ENCODE data around the gene MYH11. TPM values are rescaled to one million over a fixed set of nuclear protein-coding genes. Genes with fewer than 3 reads are reported as not detected.

Gene MYH11
- polyA plus RNA-seq, 3 donors = 0.06 TPM; not detected in 2

- no CpG with 5 or more reads among the region's 4 CpGs for WGBS (ENCODE audit: insufficient coverage)
- intact Hi-C loops (cut with micrococcal nuclease) = loop anchor here in 1 of 2 donors (5.0 kb wide), 1 partner anchor 359 kb away; no protein-coding TSS in a partner anchor
These were observed 88.6 kb downstream of the MYH11 start for GRCh38 chr16:15768201-15768600.

GRCh38 chr16:15766918-15767317 lies 89.9 kb downstream of the MYH11 start:
- Histone ChIP-seq H3K79me2 (ENCODE audit: insufficient read depth, low read length) (no peaks in the 10 kb centered on the region), H4K20me1 (ENCODE audit: insufficient read depth, low read length) (no peaks in the 10 kb centered on the region), H3K27ac (ENCODE audit: low read depth in 1 of 2, low read length in 2 of 2) (no peak overlapping the region), H3K9ac (ENCODE audit: insufficient read depth, low read length, poor library complexity, severe bottlenecking) (no peak overlapping the region), H3K9me3 (replicated peaks in 1 of 2; ENCODE audit: control insufficient read depth in 1 of 2, insufficient read depth in 1 of 2, low read length in 2 of 2) (peaks cover 0 to 10% of the 10 kb centered on the region in 2 donors), H3K27me3 (ENCODE audit: control insufficient read depth in 2 of 2, insufficient read depth in 2 of 2, low read length in 2 of 2) (no peaks in the 10 kb centered on the region), H3K4me1 (ENCODE audit: control insufficient read depth in 1 of 2, insufficient read depth in 2 of 2, low read length in 2 of 2) (no peaks in the 10 kb centered on the region), H3K4me2 (replicated peaks; ENCODE audit: extremely low read depth, low read length, poor library complexity, severe bottlenecking) (no peak overlapping the region), H2AFZ (ENCODE audit: insufficient read depth, low read depth, low read length, poor library complexity, severe bottlenecking) (no peak overlapping the region), H3K4me3 (replicated peaks in 1 of 3; ENCODE audit: low read depth in 2 of 3, low read length in 3 of 3) (no peak overlapping the region), H3K36me3 (replicated peaks in 1 of 2; ENCODE audit: control insufficient read depth in 1 of 2, insufficient read depth in 2 of 2, low read length in 2 of 2) (no peaks in the 10 kb centered on the region)
- H3K36me3 Mint-ChIP-seq = no peaks in the 10 kb centered on the region
- no peak for TF ChIP-seq CTCF (IDR thresholded peaks at IDR 0.05)
- no peak overlapping the region for H3K27ac Mint-ChIP-seq
- intact Hi-C loops (cut with micrococcal nuclease) = loop anchor here in 1 of 2 donors (5.0 kb wide), 1 partner anchor 360 kb away; no protein-coding TSS in a partner anchor
- no peaks in the 10 kb centered on the region for H3K4me1 Mint-ChIP-seq
- no peak overlapping the region for H3K4me3 Mint-ChIP-seq
- no peak for DNase-seq
- WGBS (ENCODE audit: insufficient coverage) = 89% methylated on average over 3 of the region's 5 CpGs
- H3K9me3 Mint-ChIP-seq = peaks cover 0 to 15% (median 9%) of the 10 kb centered on the region in 7 donors
- H3K27me3 Mint-ChIP-seq (ENCODE audit: low read depth in 3 of 3) = peaks cover 0 to 4% (median 2%) of the 10 kb centered on the region in 3 donors

More at GRCh38 chr16:15768201-15768600, 88.6 kb downstream of the MYH11 start:
- Mint-ChIP-seq H3K27me3 (ENCODE audit: low read depth in 3 of 3) (peaks cover 0 to 4% (median 3%) of the 10 kb centered on the region in 3 donors), H3K9me3 (peaks cover 0 to 15% (median 9%) of the 10 kb centered on the region in 7 donors), H3K4me1 (no peaks in the 10 kb centered on the region), H3K27ac (no peak overlapping the region), H3K36me3 (no peaks in the 10 kb centered on the region), H3K4me3 (no peak overlapping the region)
- no peaks in the 10 kb centered on the region for H4K20me1 ChIP-seq (ENCODE audit: insufficient read depth, low read length)
- H3K9ac ChIP-seq (ENCODE audit: insufficient read depth, low read length, poor library complexity, severe bottlenecking) = no peak overlapping the region
- no peaks in the 10 kb centered on the region for H3K27me3 ChIP-seq (ENCODE audit: control insufficient read depth in 2 of 2, insufficient read depth in 2 of 2, low read length in 2 of 2)
- no peak overlapping the region for H3K27ac ChIP-seq (ENCODE audit: low read depth in 1 of 2, low read length in 2 of 2)
- no peaks in the 10 kb centered on the region for H3K4me1 ChIP-seq (ENCODE audit: control insufficient read depth in 1 of 2, insufficient read depth in 2 of 2, low read length in 2 of 2)
- H3K79me2 ChIP-seq (ENCODE audit: insufficient read depth, low read length) = no peaks in the 10 kb centered on the region
- H3K9me3 ChIP-seq (replicated peaks in 1 of 2; ENCODE audit: control insufficient read depth in 1 of 2, insufficient read depth in 1 of 2, low read length in 2 of 2) = peaks cover 0 to 10% of the 10 kb centered on the region in 2 donors
- no peaks in the 10 kb centered on the region for H3K36me3 ChIP-seq (replicated peaks in 1 of 2; ENCODE audit: control insufficient read depth in 1 of 2, insufficient read depth in 2 of 2, low read length in 2 of 2)
- no peak overlapping the region for H3K4me3 ChIP-seq (replicated peaks in 1 of 3; ENCODE audit: low read depth in 2 of 3, low read length in 3 of 3)
- H3K4me2 ChIP-seq (replicated peaks; ENCODE audit: extremely low read depth, low read length, poor library complexity, severe bottlenecking) = no peak overlapping the region
- no peak for DNase-seq
- TF ChIP-seq CTCF (IDR thresholded peaks at IDR 0.05) = no peak
- no peak overlapping the region for H2AFZ ChIP-seq (ENCODE audit: insufficient read depth, low read depth, low read length, poor library complexity, severe bottlenecking)
